Neuronal stem cell (in vitro differentiated cells): ENCODE data around the gene ADCY1.

ENCODE experiments used
- DNase-seq: peaks from one replicate; pipeline ENCODE4 v3.0.0-alpha.2; 2013; ENCODE audit warnings: low spot score
- H2AFZ ChIP-seq: one replicate; pipeline ENCODE4 v1.6.1; 2013; ENCODE audit warnings: mild to moderate bottlenecking, low read length, inconsistent platforms
- H2AK5ac ChIP-seq: 2 replicates; pipeline ENCODE4 v1.6.1; 2013; ENCODE audit warnings: low read depth, mild to moderate bottlenecking, inconsistent platforms, low read length, moderate library complexity, mixed read lengths
- H2BK120ac ChIP-seq: 2 replicates; pipeline ENCODE4 v1.6.1; 2013; ENCODE audit warnings: low read depth, mild to moderate bottlenecking, inconsistent platforms, low read length, moderate library complexity, mixed read lengths
- H2BK12ac ChIP-seq: one replicate; pipeline ENCODE4 v1.6.1; 2013; ENCODE audit warnings: low read length, inconsistent platforms
- H2BK15ac ChIP-seq: 2 replicates; pipeline ENCODE4 v1.6.1; 2013; ENCODE audit warnings: mild to moderate bottlenecking, low read length, inconsistent platforms, mixed read lengths
- H2BK5ac ChIP-seq: one replicate; pipeline ENCODE4 v1.6.1; 2013; ENCODE audit warnings: inconsistent platforms, mild to moderate bottlenecking, low read length, moderate library complexity
- H3K14ac ChIP-seq: one replicate; pipeline ENCODE4 v1.6.1; 2013; ENCODE audit warnings: low read length, inconsistent platforms
- H3K18ac ChIP-seq: 2 replicates; pipeline ENCODE4 v1.6.1; 2013; ENCODE audit warnings: low read length, inconsistent platforms
- H3K23ac ChIP-seq: 2 replicates; pipeline ENCODE4 v1.6.1; 2013; ENCODE audit warnings: low read depth, mild to moderate bottlenecking, mixed read lengths, low read length, inconsistent platforms; ENCODE audit not compliant: poor library complexity
- H3K27ac ChIP-seq: replicated peaks from 3 replicates; pipeline ENCODE4 v1.5.1; 2013; ENCODE audit warnings: low read length, inconsistent platforms
- H3K27me3 ChIP-seq, 3 experiments: 2 replicates each; pipeline ENCODE4 v1.6.1; 2013; ENCODE audit warnings: low read length in 3 of 3, mild to moderate bottlenecking in 2 of 3, inconsistent platforms in 1 of 3, low read depth in 1 of 3, mixed read lengths in 1 of 3, moderate library complexity in 1 of 3; ENCODE audit not compliant: control insufficient read depth in 3 of 3, insufficient read depth in 3 of 3
- H3K36me3 ChIP-seq, 2 donors: replicated peaks in 1 of 2; 2 replicates each; pipeline ENCODE4 v1.6.1; 2013; ENCODE audit warnings: low read length in 2 of 2; ENCODE audit not compliant: control insufficient read depth in 2 of 2, insufficient read depth in 2 of 2
- H3K4ac ChIP-seq: 2 replicates; pipeline ENCODE4 v1.6.1; 2013; ENCODE audit warnings: inconsistent platforms, mild to moderate bottlenecking, low read length, moderate library complexity
- H3K4me1 ChIP-seq, 2 donors: 1 replicate in 1 of 2; 2 replicates in 1 of 2; pipeline ENCODE4 v1.6.1; 2013; ENCODE audit warnings: low read length in 2 of 2, low read depth in 1 of 2; ENCODE audit not compliant: control insufficient read depth in 2 of 2, insufficient read depth in 1 of 2
- H3K4me2 ChIP-seq: one replicate; pipeline ENCODE4 v1.6.1; 2013; ENCODE audit warnings: mild to moderate bottlenecking, low read length, inconsistent platforms; ENCODE audit not compliant: insufficient read depth, poor library complexity, severe bottlenecking
- H3K4me3 ChIP-seq, 2 donors: 2 replicates each; pipeline ENCODE4 v1.5.1; 2013; ENCODE audit warnings: low read length in 2 of 2, mild to moderate bottlenecking in 2 of 2, inconsistent platforms in 1 of 2, moderate library complexity in 1 of 2
- H3K79me1 ChIP-seq: one replicate; pipeline ENCODE4 v1.6.1; 2013; ENCODE audit warnings: low read depth, mild to moderate bottlenecking, inconsistent platforms, low read length, moderate library complexity
- H3K9ac ChIP-seq: one replicate; pipeline ENCODE4 v1.6.1; 2013; ENCODE audit warnings: mild to moderate bottlenecking, low read depth, low read length, inconsistent platforms; ENCODE audit not compliant: poor library complexity
- H3K9me3 ChIP-seq, 2 donors: replicated peaks in 1 of 2; 2 replicates each; pipeline versions ENCODE3 to v1.6.1; 2013; ENCODE audit warnings: low read length in 2 of 2, mild to moderate bottlenecking in 2 of 2, inconsistent platforms in 1 of 2, low read depth in 1 of 2, mixed read lengths in 1 of 2, moderate library complexity in 1 of 2; ENCODE audit not compliant: control insufficient read depth in 2 of 2, insufficient read depth in 1 of 2
- H4K8ac ChIP-seq: one replicate; pipeline ENCODE4 v1.6.1; 2013; ENCODE audit warnings: low read depth, mild to moderate bottlenecking, inconsistent platforms, low read length, moderate library complexity
- H4K91ac ChIP-seq: one replicate; pipeline ENCODE4 v1.6.1; 2013; ENCODE audit warnings: low read length, low read depth, mild to moderate bottlenecking, inconsistent platforms; ENCODE audit not compliant: poor library complexity
- WGBS, 2 donors: extraction: QIAGEN DNeasy Blood & Tissue Kit; methylation state at CpG; one replicate each; pipeline ENCODE4 v1.1.7; 2013; ENCODE audit warnings: missing lambda C conversion rate in 2 of 2, mixed read lengths in 1 of 2; ENCODE audit not compliant: insufficient read length in 2 of 2, insufficient replicate concordance in 1 of 2; ENCODE audit errors: extremely low coverage in 2 of 2; 5-methylcytosine and 5-hydroxymethylcytosine counted together

The ADCY1 gene

GRCh38 chr7:45698303-45699014 is 124.3 kb downstream of the ADCY1 start:
- Histone ChIP-seq H3K79me1 (peaks cover 2% of the 10 kb centered on the region), H3K4me2 (no peak overlapping the region), H4K91ac (no peak overlapping the region), H2BK12ac (no peak overlapping the region), H4K8ac (no peak overlapping the region), H2BK5ac (no peak overlapping the region), H3K27me3 (no peaks in the 10 kb centered on the region), H3K9me3 (no peaks in the 10 kb centered on the region), H3K36me3 (no peaks in the 10 kb centered on the region), H2BK120ac (no peak overlapping the region), H3K23ac (no peak overlapping the region), H3K14ac (no peak overlapping the region), H2AFZ (no peak overlapping the region), H3K4me3 (no peak overlapping the region), H3K18ac (no peak overlapping the region), H3K4me1 (no peaks in the 10 kb centered on the region), H3K9ac (no peak overlapping the region), H3K27ac (no peak overlapping the region), H2BK15ac (no peak overlapping the region), H2AK5ac (no peak overlapping the region), H3K4ac (no peak overlapping the region)
- WGBS, 2 donors, result no CpG with 5 or more reads among the region's 6 CpGs
- DNase-seq, result no peak

DNA sequence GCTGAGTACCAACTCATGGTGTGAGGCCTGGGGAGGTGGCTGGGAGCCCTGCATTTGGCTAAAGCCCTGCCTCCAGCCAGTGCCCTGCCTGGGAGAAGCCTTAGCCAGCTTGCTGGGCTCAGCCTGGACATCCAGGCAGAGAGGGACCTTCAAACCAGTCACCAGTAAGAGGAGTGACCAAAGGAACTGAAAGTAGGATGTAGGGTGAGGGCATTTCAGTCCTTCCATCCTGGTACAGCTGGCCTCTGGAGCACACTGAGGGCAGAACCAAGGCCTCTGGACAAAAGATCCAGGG is 124.8 kb downstream of the ADCY1 start:
- H4K8ac ChIP-seq, result no peak overlapping the region
- H3K4ac ChIP-seq, result no peak overlapping the region
- no peak overlapping the region for H3K18ac ChIP-seq
- H3K27me3 ChIP-seq, result no peaks in the 10 kb centered on the region
- H2BK5ac ChIP-seq, result no peak overlapping the region
- no peak overlapping the region for H3K23ac ChIP-seq
- H2AK5ac ChIP-seq, result no peak overlapping the region
- H2BK120ac ChIP-seq, result no peak overlapping the region
- H3K36me3 ChIP-seq, result no peaks in the 10 kb centered on the region
- H3K9ac ChIP-seq, result no peak overlapping the region
- no peak overlapping the region for H2AFZ ChIP-seq
- H3K79me1 ChIP-seq, result peaks cover 2% of the 10 kb centered on the region
- H3K4me1 ChIP-seq, result no peaks in the 10 kb centered on the region
- no peak for DNase-seq
- no peak overlapping the region for H3K14ac ChIP-seq
- no peak overlapping the region for H3K4me2 ChIP-seq
- no peak overlapping the region for H2BK12ac ChIP-seq
- H3K27ac ChIP-seq, result no peak overlapping the region
- no peaks in the 10 kb centered on the region for H3K9me3 ChIP-seq
- no peak overlapping the region for H3K4me3 ChIP-seq
- H4K91ac ChIP-seq, result no peak overlapping the region
- no peak overlapping the region for H2BK15ac ChIP-seq

DNA sequence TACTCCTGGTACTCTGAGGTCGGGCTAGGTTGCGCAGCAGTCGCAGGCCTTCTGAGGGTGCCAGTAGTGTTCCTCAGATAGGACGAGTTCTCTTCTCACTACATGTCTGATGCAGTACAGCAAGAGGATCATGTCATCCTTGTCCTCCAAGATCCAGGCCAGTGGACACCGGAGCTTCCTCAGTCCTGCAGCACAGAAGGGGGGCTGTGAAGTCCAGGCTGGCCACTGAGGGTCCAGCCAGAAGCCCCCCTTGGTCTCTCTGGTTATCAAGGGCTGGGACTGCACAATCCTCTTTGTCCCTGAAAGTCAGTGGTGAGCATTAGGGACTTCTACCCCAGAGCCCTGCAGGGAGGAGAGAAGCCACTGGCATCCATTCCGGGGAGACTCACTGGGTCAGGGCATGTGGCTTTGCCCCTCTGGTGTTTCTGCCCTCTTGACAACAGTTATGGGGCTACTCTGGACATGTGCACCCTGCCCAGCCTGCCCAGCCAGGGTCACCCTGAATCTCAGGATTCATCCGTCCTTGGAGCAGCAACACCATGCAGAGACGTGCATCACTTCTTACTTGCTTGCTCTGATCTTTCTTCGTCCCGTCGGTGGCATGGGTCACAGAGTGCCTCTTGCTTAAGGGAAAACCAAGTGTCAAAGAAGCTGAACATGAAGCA is 125.7 kb downstream of the ADCY1 start:
- Histone ChIP-seq H2BK15ac (no peak overlapping the region), H3K4me2 (no peak overlapping the region), H4K91ac (no peak overlapping the region), H4K8ac (no peak overlapping the region), H2AFZ (no peak overlapping the region), H3K9me3 (no peaks in the 10 kb centered on the region), H3K36me3 (no peaks in the 10 kb centered on the region), H3K4me3 (no peak overlapping the region), H2AK5ac (no peak overlapping the region), H3K4ac (no peak overlapping the region), H2BK120ac (no peak overlapping the region), H2BK5ac (no peak overlapping the region), H3K23ac (no peak overlapping the region), H3K9ac (no peak overlapping the region), H2BK12ac (no peak overlapping the region), H3K14ac (no peak overlapping the region), H3K18ac (peak overlapping the region; percentile 8), H3K4me1 (no peaks in the 10 kb centered on the region), H3K27me3 (no peaks in the 10 kb centered on the region), H3K79me1 (peaks cover 2% of the 10 kb centered on the region), H3K27ac (no peak overlapping the region)
- no CpG with 5 or more reads among the region's 11 CpGs for WGBS, 2 donors
- DNase-seq, result no peak

- no peak overlapping the region for H3K4me3 ChIP-seq
- no peak for DNase-seq
- H2AK5ac ChIP-seq, result no peak overlapping the region
Measured at GRCh38 chr7:45700556-45700955, 126.4 kb downstream of the ADCY1 start.

More at GRCh38 chr7:45700556-45700955, 126.4 kb downstream of the ADCY1 start:
- Histone ChIP-seq H3K36me3 (no peaks in the 10 kb centered on the region), H4K8ac (no peak overlapping the region), H2BK15ac (no peak overlapping the region), H3K9ac (no peak overlapping the region), H3K79me1 (peaks cover 2% of the 10 kb centered on the region), H3K23ac (no peak overlapping the region), H2AFZ (no peak overlapping the region), H4K91ac (no peak overlapping the region), H2BK120ac (no peak overlapping the region), H3K4ac (no peak overlapping the region), H3K4me1 (no peaks in the 10 kb centered on the region), H2BK5ac (no peak overlapping the region), H2BK12ac (no peak overlapping the region), H3K9me3 (no peaks in the 10 kb centered on the region), H3K4me2 (no peak overlapping the region), H3K27me3 (no peaks in the 10 kb centered on the region), H3K27ac (no peak overlapping the region), H3K18ac (no peak overlapping the region), H3K14ac (no peak overlapping the region)
- no CpG with 5 or more reads among the region's 2 CpGs for WGBS, 2 donors
